Measurements from ENCODE around the gene SLC39A9. TPM values are rescaled to one million over a fixed set of nuclear protein-coding genes. Genes with fewer than 3 reads are reported as not detected.

SLC39A9 gene
- total RNA-seq, 1 donor from 2014 or later: 41.2 TPM

- Mint-ChIP-seq H3K9me3 (ENCODE audit: unreplicated experiment) (no peaks in the 10 kb centered on the region), H3K27ac (ENCODE audit: unreplicated experiment) (no peak overlapping the region), H3K4me1 (ENCODE audit: unreplicated experiment) (no peaks in the 10 kb centered on the region), H3K27me3 (ENCODE audit: unreplicated experiment) (peaks cover 5% of the 10 kb centered on the region), H3K36me3 (ENCODE audit: low read depth, unreplicated experiment) (no peaks in the 10 kb centered on the region), H3K4me3 (ENCODE audit: unreplicated experiment) (no peak overlapping the region)
- DNase-seq (ENCODE audit: low spot score): no peak
- TF ChIP-seq CTCF (IDR thresholded peaks at IDR 0.05; ENCODE audit: unreplicated experiment): no peak
Measured at GRCh38 chr14:69366761-69367160, 31.7 kb upstream of the SLC39A9 start.

GRCh38 chr14:69368381-69368780, 30.1 kb upstream of the SLC39A9 start:
- Mint-ChIP-seq H3K4me3 (ENCODE audit: unreplicated experiment) (no peak overlapping the region), H3K9me3 (ENCODE audit: unreplicated experiment) (no peaks in the 10 kb centered on the region), H3K36me3 (ENCODE audit: low read depth, unreplicated experiment) (no peaks in the 10 kb centered on the region), H3K4me1 (ENCODE audit: unreplicated experiment) (no peaks in the 10 kb centered on the region), H3K27ac (ENCODE audit: unreplicated experiment) (no peak overlapping the region), H3K27me3 (ENCODE audit: unreplicated experiment) (peaks cover 5% of the 10 kb centered on the region)
- TF ChIP-seq CTCF (IDR thresholded peaks at IDR 0.05; ENCODE audit: unreplicated experiment): no peak
- DNase-seq (ENCODE audit: low spot score): no peak

GRCh38 chr14:69370061-69370460, 28.4 kb upstream of the SLC39A9 start:
- TF ChIP-seq CTCF (IDR thresholded peaks at IDR 0.05; ENCODE audit: unreplicated experiment): no peak
- Mint-ChIP-seq H3K4me1 (ENCODE audit: unreplicated experiment) (no peaks in the 10 kb centered on the region), H3K36me3 (ENCODE audit: low read depth, unreplicated experiment) (no peaks in the 10 kb centered on the region), H3K27me3 (ENCODE audit: unreplicated experiment) (peaks cover 5% of the 10 kb centered on the region), H3K9me3 (ENCODE audit: unreplicated experiment) (no peaks in the 10 kb centered on the region), H3K4me3 (ENCODE audit: unreplicated experiment) (no peak overlapping the region), H3K27ac (ENCODE audit: unreplicated experiment) (no peak overlapping the region)
- no peak for DNase-seq (ENCODE audit: low spot score)

GRCh38 chr14:69372146-69372545, 26.3 kb upstream of the SLC39A9 start:
- DNase-seq (ENCODE audit: low spot score): no peak
- H3K4me1 Mint-ChIP-seq (ENCODE audit: unreplicated experiment): no peaks in the 10 kb centered on the region
- peaks cover 2% of the 10 kb centered on the region for H3K27me3 Mint-ChIP-seq (ENCODE audit: unreplicated experiment)
- no peak for TF ChIP-seq CTCF (IDR thresholded peaks at IDR 0.05; ENCODE audit: unreplicated experiment)
- H3K36me3 Mint-ChIP-seq (ENCODE audit: low read depth, unreplicated experiment): peaks cover 18% of the 10 kb centered on the region
- H3K9me3 Mint-ChIP-seq (ENCODE audit: unreplicated experiment): no peaks in the 10 kb centered on the region
- no peak overlapping the region for H3K4me3 Mint-ChIP-seq (ENCODE audit: unreplicated experiment)
- H3K27ac Mint-ChIP-seq (ENCODE audit: unreplicated experiment): no peak overlapping the region

GRCh38 chr14:69373104-69373503, 25.4 kb upstream of the SLC39A9 start:
- H3K9me3 Mint-ChIP-seq (ENCODE audit: unreplicated experiment): no peaks in the 10 kb centered on the region
- no peak overlapping the region for H3K27ac Mint-ChIP-seq (ENCODE audit: unreplicated experiment)
- no peak for TF ChIP-seq CTCF (IDR thresholded peaks at IDR 0.05; ENCODE audit: unreplicated experiment)
- H3K27me3 Mint-ChIP-seq (ENCODE audit: unreplicated experiment): peaks cover 2% of the 10 kb centered on the region
- no peaks in the 10 kb centered on the region for H3K4me1 Mint-ChIP-seq (ENCODE audit: unreplicated experiment)
- H3K36me3 Mint-ChIP-seq (ENCODE audit: low read depth, unreplicated experiment): peaks cover 18% of the 10 kb centered on the region
- DNase-seq (ENCODE audit: low spot score): no peak
- H3K4me3 Mint-ChIP-seq (ENCODE audit: unreplicated experiment): no peak overlapping the region

All from endothelial cell (in vitro differentiated cells).